OCI-LY7 (cell line): ENCODE data around the gene DPH1. TPM values are rescaled to one million over a fixed set of nuclear protein-coding genes. Genes with fewer than 3 reads are reported as not detected.

Source experiments
- BruUV-seq: library from RNA; stranded (reverse); fragments of 400-500 nt; replicated peaks from 2 replicates; lab custom pipeline; 2021; lab: Mats Ljungman, UMichigan
- CTCF ChIA-PET: fragments of 300-600 bp; sonication (Branson Sonifier 250); formaldehyde crosslinking; loops from one replicate; lab custom pipeline; 2022; ENCODE audit warnings: antibody characterized with exemption; ENCODE audit not compliant: unreplicated experiment; lab: Charles Lee
- POLR2A ChIA-PET: fragments of 300-600 bp; sonication (Branson Sonifier 250); formaldehyde crosslinking; loops from one replicate; lab custom pipeline; 2022; ENCODE audit warnings: antibody characterized with exemption; lab: Charles Lee
- DNase-seq: peaks from one replicate; pipeline ENCODE4 v3.0.0-alpha.2; 2015; ENCODE audit warnings: low spot score
- H2AFZ ChIP-seq: fragments of 200-600 bp; sonication (generic), shearing (Covaris generic); 2 replicates; pipeline ENCODE4 v1.6.1; 2014; ENCODE audit warnings: mild to moderate bottlenecking, antibody characterized with exemption, low read length, moderate library complexity
- H3K27ac ChIP-seq: fragments of 200-600 bp; sonication (generic); 2 replicates; pipeline ENCODE4 v1.5.1; 2014; ENCODE audit warnings: mixed run types, low read depth, mild to moderate bottlenecking, moderate library complexity, low read length, inconsistent platforms; ENCODE audit not compliant: poor library complexity, severe bottlenecking
- H3K36me3 ChIP-seq: fragments of 200-600 bp; sonication (generic); 2 replicates; pipeline ENCODE4 v1.6.1; 2014; ENCODE audit warnings: mild to moderate bottlenecking, antibody characterized with exemption, low read length, moderate library complexity, mixed read lengths; ENCODE audit not compliant: insufficient read depth
- H3K4me1 ChIP-seq: fragments of 200-600 bp; sonication (generic); 2 replicates; pipeline ENCODE4 v1.5.1; 2014; ENCODE audit warnings: mild to moderate bottlenecking, low read length; ENCODE audit not compliant: insufficient read depth, poor library complexity, severe bottlenecking
- H3K4me2 ChIP-seq: fragments of 200-600 bp; sonication (generic); 2 replicates; pipeline ENCODE4 v1.6.1; 2014; ENCODE audit warnings: mild to moderate bottlenecking, low read length
- H3K4me3 ChIP-seq: fragments of 200-600 bp; sonication (generic); 2 replicates; pipeline ENCODE4 v1.5.1; 2014; ENCODE audit warnings: mild to moderate bottlenecking, low read depth, low read length; ENCODE audit not compliant: poor library complexity, severe bottlenecking
- H3K79me2 ChIP-seq: fragments of 200-600 bp; sonication (generic); 2 replicates; pipeline ENCODE4 v1.6.1; 2016; ENCODE audit warnings: low read depth, mild to moderate bottlenecking, low read length, moderate library complexity, mixed read lengths; ENCODE audit not compliant: insufficient read depth
- H3K9me2 ChIP-seq: fragments of 200-600 bp; sonication (generic); 2 replicates; pipeline ENCODE4 v1.6.1; 2016; ENCODE audit warnings: mild to moderate bottlenecking, low read length, mixed read lengths; ENCODE audit not compliant: insufficient read depth
- H3K9me3 ChIP-seq: fragments of 200-600 bp; sonication (generic); 2 replicates; pipeline ENCODE4 v1.6.1; 2014; ENCODE audit warnings: mild to moderate bottlenecking, mixed run types, low read length, mixed read lengths
- H4K20me1 ChIP-seq: fragments of 200-600 bp; sonication (generic); 2 replicates; pipeline ENCODE4 v1.6.1; 2014; ENCODE audit warnings: mild to moderate bottlenecking, antibody characterized with exemption, low read length, moderate library complexity, mixed read lengths; ENCODE audit not compliant: insufficient read depth
- EZH2phosphoT487 ChIP-seq: fragments of 200-600 bp; sonication (generic); IDR thresholded peaks from 2 replicates; pipeline ENCODE4 v1.6.1; 2018; ENCODE audit warnings: low read depth, borderline replicate concordance, mild to moderate bottlenecking, mixed run types, antibody characterized with exemption, low read length, moderate library complexity, mixed read lengths
- intact Hi-C: fragments of 100-400 bp; cut with micrococcal nuclease; formaldehyde crosslinking; loops from one replicate; pipeline ENCODE4 v1.10.0; 2022; ENCODE audit not compliant: unreplicated experiment
- total RNA-seq, 2 experiments: library from RNA; depleted of rRNA in 1 of 2; stranded (reverse); fragments of >200 nt in 1 of 2; shearing (Covaris generic) in 1 of 2; gene quantifications; 2 replicates each; pipeline ENCODE4 v1.2.3, GENCODE V29; 2014 to 2022
- TF ChIP-seq, protein P1 (sequence below): fragments of 200-600 bp; sonication (generic); conservative IDR thresholded peaks from 2 replicates; pipeline ENCODE4 v1.5.1; 2014; ENCODE audit warnings: mild to moderate bottlenecking, antibody characterized with exemption, low read length, moderate library complexity, mixed read lengths

Gene DPH1
- total RNA-seq, 2 experiments from 2014 or later, result 26.5 to 35.1 TPM

- CTCF ChIA-PET, result no interaction called here
- no peak overlapping the region for H3K4me2 ChIP-seq
- no peak overlapping the region for H2AFZ ChIP-seq
- H4K20me1 ChIP-seq, result no peaks in the 10 kb centered on the region
- TF ChIP-seq EZH2phosphoT487, result no peak
- TF ChIP-seq, protein P1, sequence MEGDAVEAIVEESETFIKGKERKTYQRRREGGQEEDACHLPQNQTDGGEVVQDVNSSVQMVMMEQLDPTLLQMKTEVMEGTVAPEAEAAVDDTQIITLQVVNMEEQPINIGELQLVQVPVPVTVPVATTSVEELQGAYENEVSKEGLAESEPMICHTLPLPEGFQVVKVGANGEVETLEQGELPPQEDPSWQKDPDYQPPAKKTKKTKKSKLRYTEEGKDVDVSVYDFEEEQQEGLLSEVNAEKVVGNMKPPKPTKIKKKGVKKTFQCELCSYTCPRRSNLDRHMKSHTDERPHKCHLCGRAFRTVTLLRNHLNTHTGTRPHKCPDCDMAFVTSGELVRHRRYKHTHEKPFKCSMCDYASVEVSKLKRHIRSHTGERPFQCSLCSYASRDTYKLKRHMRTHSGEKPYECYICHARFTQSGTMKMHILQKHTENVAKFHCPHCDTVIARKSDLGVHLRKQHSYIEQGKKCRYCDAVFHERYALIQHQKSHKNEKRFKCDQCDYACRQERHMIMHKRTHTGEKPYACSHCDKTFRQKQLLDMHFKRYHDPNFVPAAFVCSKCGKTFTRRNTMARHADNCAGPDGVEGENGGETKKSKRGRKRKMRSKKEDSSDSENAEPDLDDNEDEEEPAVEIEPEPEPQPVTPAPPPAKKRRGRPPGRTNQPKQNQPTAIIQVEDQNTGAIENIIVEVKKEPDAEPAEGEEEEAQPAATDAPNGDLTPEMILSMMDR, result no peak
- peaks cover 26% of the 10 kb centered on the region for H3K4me1 ChIP-seq
- no peak overlapping the region for H3K4me3 ChIP-seq
- peaks cover 30% of the 10 kb centered on the region for H3K36me3 ChIP-seq
- H3K9me2 ChIP-seq, result no peaks in the 10 kb centered on the region
- intact Hi-C loops, result no loop called here
- peaks cover 10% of the 10 kb centered on the region; the same call in 1 of the 2 replicates for H3K79me2 ChIP-seq
- no peak for DNase-seq
- POLR2A ChIA-PET, result no interaction called here
- H3K9me3 ChIP-seq, result no peaks in the 10 kb centered on the region
- no TSS peak for BruUV-seq
- H3K27ac ChIP-seq, result no peak overlapping the region
Measured at GRCh38 chr17:2033153-2033552, 3.2 kb downstream of the DPH1 start.

DNA sequence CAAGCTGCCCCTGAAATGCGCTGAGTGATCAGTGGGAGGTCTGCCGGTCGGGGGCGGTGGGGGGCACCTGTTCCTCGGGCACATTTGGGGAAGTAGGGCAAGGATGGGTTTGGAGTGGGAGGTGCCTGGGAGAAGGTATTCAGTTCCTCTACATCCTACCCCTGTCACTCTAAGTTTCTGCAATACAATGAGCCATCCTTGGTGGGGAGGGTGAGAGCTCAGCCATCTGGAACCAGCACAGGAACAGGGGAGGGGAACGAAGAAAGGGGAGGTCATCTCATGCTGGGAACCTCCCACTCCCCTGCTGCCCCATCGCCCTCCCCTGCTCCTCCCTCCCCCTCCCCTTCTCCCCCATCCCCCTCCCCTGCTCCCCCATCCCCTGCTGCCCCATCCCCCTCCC is 4.2 kb downstream of the DPH1 start:
- peaks cover 26% of the 10 kb centered on the region for H3K4me1 ChIP-seq
- H3K27ac ChIP-seq, result no peak overlapping the region
- POLR2A ChIA-PET, result interaction anchor here (0.7 kb wide), 1 partner anchor 129 kb away, joined by 3 read pairs; no protein-coding TSS in a partner anchor
- H2AFZ ChIP-seq, result no peak overlapping the region
- H3K36me3 ChIP-seq, result peaks cover 32% of the 10 kb centered on the region
- H3K79me2 ChIP-seq, result peaks cover 10% of the 10 kb centered on the region; the same call in 1 of the 2 replicates
- H3K9me2 ChIP-seq, result no peaks in the 10 kb centered on the region
- no peak for TF ChIP-seq EZH2phosphoT487
- TF ChIP-seq, protein P1, result no peak
- peak; percentile 35 for DNase-seq
- no TSS peak for BruUV-seq
- H3K4me2 ChIP-seq, result 0 out of 2 replicates have a peak overlapping the region, but pooled peaks have one; percentile 5
- H4K20me1 ChIP-seq, result no peaks in the 10 kb centered on the region
- CTCF ChIA-PET, result no interaction called here
- H3K4me3 ChIP-seq, result no peak overlapping the region
- H3K9me3 ChIP-seq, result no peaks in the 10 kb centered on the region
- intact Hi-C loops, result no loop called here

DNA sequence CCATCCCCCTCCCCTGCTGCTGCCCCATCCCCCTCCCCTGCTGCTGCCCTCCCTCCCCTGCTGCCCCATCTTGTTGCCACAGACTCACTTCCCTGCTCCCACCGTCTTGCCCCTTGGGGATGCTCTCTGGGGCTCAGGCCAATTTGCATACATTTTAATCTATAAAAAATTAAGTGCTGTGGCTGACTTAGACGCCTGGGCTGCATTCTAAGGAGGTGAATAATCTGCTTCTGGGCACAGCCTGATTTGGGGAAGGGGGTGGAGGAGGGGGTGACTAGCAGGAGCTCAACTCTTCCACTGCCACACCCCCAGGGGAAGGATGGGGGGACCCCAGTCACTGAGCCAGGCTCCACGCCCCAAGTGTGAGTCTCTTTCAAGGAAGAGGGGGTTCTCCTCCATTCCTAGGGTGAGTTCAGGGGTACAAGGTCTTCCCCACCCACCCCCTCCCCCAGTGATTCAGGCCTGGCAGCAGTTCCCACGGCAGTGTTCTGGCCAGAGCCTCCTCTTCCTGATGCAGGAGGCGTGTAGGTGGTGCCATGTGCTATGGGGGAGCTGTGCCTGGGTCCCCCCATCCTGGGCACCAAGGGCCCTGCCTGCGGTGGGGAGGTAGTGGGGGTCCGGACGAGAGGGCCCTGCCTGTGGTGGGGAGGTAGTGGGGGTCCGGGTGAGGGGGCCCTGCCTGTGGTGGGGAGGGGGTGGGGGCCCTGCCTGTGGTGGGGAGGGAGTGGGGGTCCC is 5.0 kb downstream of the DPH1 start:
- no peaks in the 10 kb centered on the region for H3K9me3 ChIP-seq
- no peak overlapping the region for H3K4me2 ChIP-seq
- H3K36me3 ChIP-seq, result peaks cover 32% of the 10 kb centered on the region
- peaks cover 10% of the 10 kb centered on the region; the same call in 1 of the 2 replicates for H3K79me2 ChIP-seq
- no peak for DNase-seq
- ChIA-PET CTCF (no interaction called here), POLR2A (no interaction called here)
- TF ChIP-seq EZH2phosphoT487, result no peak
- TF ChIP-seq, protein P1, result no peak
- H3K27ac ChIP-seq, result no peak overlapping the region
- intact Hi-C loops, result no loop called here
- no TSS peak for BruUV-seq
- H3K9me2 ChIP-seq, result no peaks in the 10 kb centered on the region
- no peak overlapping the region for H3K4me3 ChIP-seq
- peaks cover 22% of the 10 kb centered on the region for H3K4me1 ChIP-seq
- H4K20me1 ChIP-seq, result no peaks in the 10 kb centered on the region
- no peak overlapping the region for H2AFZ ChIP-seq
